HEK293T (cell line): ENCODE data around the gene NCOA7.

ENCODE experiments used
- ARNT ChIP-seq: fragments of 450-650 bp; IDR thresholded peaks from 2 replicates; pipeline ENCODE4 v1.6.1; 2017; ENCODE audit warnings: mild to moderate bottlenecking
- BHLHE40 ChIP-seq: fragments of 450-650 bp; IDR thresholded peaks from 2 replicates; pipeline ENCODE4 v1.6.1; 2016; ENCODE audit warnings: mild to moderate bottlenecking, moderate library complexity, borderline replicate concordance
- CTBP1 ChIP-seq: fragments of 450-650 bp; IDR thresholded peaks from 2 replicates; pipeline ENCODE4 v1.6.1; 2016; ENCODE audit warnings: borderline replicate concordance
- ELF4 ChIP-seq: fragments of 450-650 bp; IDR thresholded peaks from 2 replicates; pipeline ENCODE4 v1.6.1; 2017; ENCODE audit warnings: antibody characterized with exemption
- FOXA1 ChIP-seq: fragments of 450-650 bp; IDR thresholded peaks from 2 replicates; pipeline ENCODE4 v1.6.1; 2016; ENCODE audit warnings: mild to moderate bottlenecking
- FOXK2 ChIP-seq: fragments of 450-650 bp; IDR thresholded peaks from 2 replicates; pipeline ENCODE4 v1.6.1; 2016; ENCODE audit warnings: mild to moderate bottlenecking
- FOXM1 ChIP-seq: fragments of 450-650 bp; IDR thresholded peaks from 2 replicates; pipeline ENCODE4 v1.6.1; 2017; ENCODE audit warnings: mild to moderate bottlenecking, borderline replicate concordance
- HDGF ChIP-seq: fragments of 450-650 bp; IDR thresholded peaks from 2 replicates; pipeline ENCODE4 v1.6.1; 2017; ENCODE audit warnings: antibody characterized with exemption, borderline replicate concordance
- LEF1 ChIP-seq: fragments of 450-650 bp; IDR thresholded peaks from 2 replicates; pipeline ENCODE4 v1.6.1; 2017; ENCODE audit warnings: mild to moderate bottlenecking, borderline replicate concordance
- PKNOX1 ChIP-seq: fragments of 450-650 bp; IDR thresholded peaks from 2 replicates; pipeline ENCODE4 v1.6.1; 2016
- SP1 ChIP-seq: fragments of 450-650 bp; IDR thresholded peaks from 2 replicates; pipeline ENCODE4 v1.6.1; 2017
- TARDBP ChIP-seq: fragments of 450-650 bp; IDR thresholded peaks from 2 replicates; pipeline ENCODE4 v1.6.1; 2016
- ZNF384 ChIP-seq: fragments of 450-650 bp; IDR thresholded peaks from 2 replicates; pipeline ENCODE4 v1.6.1; 2016

DNA sequence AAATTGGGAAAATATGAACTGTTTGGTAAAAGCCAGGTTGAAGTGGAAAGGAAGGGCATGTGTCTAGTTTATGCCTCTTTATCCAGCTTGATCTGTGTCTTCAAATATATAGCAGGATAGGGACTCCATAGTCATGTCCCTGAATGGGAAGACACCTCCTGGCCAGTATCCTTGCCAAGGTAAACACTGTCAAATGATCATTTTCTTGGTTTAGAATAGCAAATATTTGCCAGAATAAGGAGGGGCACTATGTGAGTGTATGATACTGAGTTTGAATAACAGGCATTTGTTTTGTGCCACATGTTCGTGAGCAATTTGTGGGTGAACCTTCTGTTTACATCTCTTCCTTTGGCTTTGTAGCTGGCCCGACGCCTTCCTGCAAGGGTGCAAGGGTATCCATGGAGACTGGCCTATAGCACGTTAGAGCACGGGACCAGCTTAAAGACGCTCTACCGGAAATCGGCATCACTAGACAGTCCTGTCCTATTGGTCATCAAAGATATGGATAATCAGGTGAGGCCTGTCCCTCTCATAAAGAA, 131.6 kb downstream of the NCOA7 start:
- TF ChIP-seq SP1: no peak
- TF ChIP-seq FOXM1: no peak
- TF ChIP-seq PKNOX1: no peak
- TF ChIP-seq CTBP1: no peak
- TF ChIP-seq ELF4: no peak
- no peak for TF ChIP-seq HDGF
- no peak for TF ChIP-seq BHLHE40
- no peak for TF ChIP-seq FOXA1
- TF ChIP-seq TARDBP: no peak
- TF ChIP-seq FOXK2: no peak
- no peak for TF ChIP-seq ZNF384
- TF ChIP-seq ARNT: no peak
- TF ChIP-seq LEF1: no peak
